ENCODE data around the gene C19orf25.

GRCh38 chr19:1501200-1501595 lies 22.2 kb upstream of the C19orf25 start:
- TF ChIP-seq CTCF (IDR thresholded peaks at IDR 0.05): no peak
- TF ChIP-seq POLR2A (IDR thresholded peaks at IDR 0.05): no peak

All from heart left ventricle (tissue), 13 donors.